ENCODE results near the gene CDK17.
"Not testable (repeated sequence)": the region's sequence is repeated elsewhere in the genome, so short reads cannot be mapped to it uniquely, and the experiment has no call there.

The CDK17 gene

GRCh38 chr12:96315741-96316481 lies 84.3 kb downstream of the CDK17 start:
- not testable (repeated sequence) for DNase-seq (ENCODE audit: low spot score)

- DNase-seq (ENCODE audit: low spot score), result no peak
Observed at GRCh38 chr12:96314723-96315122, 85.5 kb downstream of the CDK17 start.

- no peak for DNase-seq (ENCODE audit: low spot score)
Observed at GRCh38 chr12:96313606-96314005, 86.6 kb downstream of the CDK17 start.

GRCh38 chr12:96311191-96311590 lies 89.0 kb downstream of the CDK17 start:
- no peak for DNase-seq (ENCODE audit: low spot score)

- DNase-seq (ENCODE audit: low spot score), result no peak
Observed at GRCh38 chr12:96310067-96310466, 90.2 kb downstream of the CDK17 start.

- DNase-seq (ENCODE audit: low spot score), result peak; percentile 11
Observed at GRCh38 chr12:96308881-96309280, 91.4 kb downstream of the CDK17 start.

- no peak for DNase-seq (ENCODE audit: low spot score)
Observed at GRCh38 chr12:96305665-96306064, 94.6 kb downstream of the CDK17 start.

- DNase-seq (ENCODE audit: low spot score), result no peak
Observed at GRCh38 chr12:96303653-96304052, 96.6 kb downstream of the CDK17 start.

- DNase-seq (ENCODE audit: low spot score), result no peak
Observed at GRCh38 chr12:96302687-96303310, 97.4 kb downstream of the CDK17 start.

GRCh38 chr12:96301732-96302131 lies 98.5 kb downstream of the CDK17 start:
- no peak for DNase-seq (ENCODE audit: low spot score)

- no peak for DNase-seq (ENCODE audit: low spot score)
Observed at GRCh38 chr12:96300064-96300463, 100.2 kb downstream of the CDK17 start.

GRCh38 chr12:96297504-96297903 lies 102.7 kb downstream of the CDK17 start:
- DNase-seq (ENCODE audit: low spot score), result no peak

GRCh38 chr12:96295532-96296160 lies 104.6 kb downstream of the CDK17 start:
- no peak for DNase-seq (ENCODE audit: low spot score)

GRCh38 chr12:96294831-96295230 lies 105.4 kb downstream of the CDK17 start:
- DNase-seq (ENCODE audit: low spot score), result no peak

- DNase-seq (ENCODE audit: low spot score), result no peak
Observed at GRCh38 chr12:96293093-96293492, 107.1 kb downstream of the CDK17 start.

GRCh38 chr12:96289067-96289466 lies 111.2 kb downstream of the CDK17 start:
- DNase-seq (ENCODE audit: low spot score), result no peak

GRCh38 chr12:96285158-96285557 lies 115.1 kb downstream of the CDK17 start:
- no peak for DNase-seq (ENCODE audit: low spot score)

GRCh38 chr12:96274331-96274730 lies 125.9 kb downstream of the CDK17 start:
- peak; percentile 37 for DNase-seq (ENCODE audit: low spot score)

GRCh38 chr12:96271469-96272199 lies 128.6 kb downstream of the CDK17 start:
- DNase-seq (ENCODE audit: low spot score), result no peak

- DNase-seq (ENCODE audit: low spot score), result no peak
Observed at GRCh38 chr12:96266238-96266637, 134.0 kb downstream of the CDK17 start.

GRCh38 chr12:96265836-96266235 lies 134.4 kb downstream of the CDK17 start:
- DNase-seq (ENCODE audit: low spot score), result no peak

- DNase-seq (ENCODE audit: low spot score), result no peak
Observed at GRCh38 chr12:96265400-96265799, 134.8 kb downstream of the CDK17 start.

- no peak for DNase-seq (ENCODE audit: low spot score)
Observed at GRCh38 chr12:96263449-96263902, 136.8 kb downstream of the CDK17 start.
